Measurements from ENCODE around the gene GLRX2.

- TF ChIP-seq CTCF (IDR thresholded peaks at IDR 0.05) (no peak), EP300 (IDR thresholded peaks at IDR 0.05) (no peak), POLR2A (IDR thresholded peaks at IDR 0.05) (no peak)
Observed at GRCh38 chr1:193060115-193060403, 45.2 kb downstream of the GLRX2 start.

Measured in ovary (tissue), 3 donors.